A549 treated with CpdA at 1 μM for 4 hours (cell line): Measurements from ENCODE around the gene COX7C. TPM values are rescaled to one million over a fixed set of nuclear protein-coding genes. Genes with fewer than 3 reads are reported as not detected.

Experiments used
- total RNA-seq: library from RNA; stranded (reverse); fragments of 200-300 nt; extraction: Qiagen RNA extraction; gene quantifications from 5 replicates; pipeline ENCODE4 v1.2.3, GENCODE V29; 2022; ENCODE audit warnings: low read depth

The COX7C gene, protein sequence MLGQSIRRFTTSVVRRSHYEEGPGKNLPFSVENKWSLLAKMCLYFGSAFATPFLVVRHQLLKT
- 598 to 714 TPM (median 633 TPM) in 5 replicates for total RNA-seq

DNA sequence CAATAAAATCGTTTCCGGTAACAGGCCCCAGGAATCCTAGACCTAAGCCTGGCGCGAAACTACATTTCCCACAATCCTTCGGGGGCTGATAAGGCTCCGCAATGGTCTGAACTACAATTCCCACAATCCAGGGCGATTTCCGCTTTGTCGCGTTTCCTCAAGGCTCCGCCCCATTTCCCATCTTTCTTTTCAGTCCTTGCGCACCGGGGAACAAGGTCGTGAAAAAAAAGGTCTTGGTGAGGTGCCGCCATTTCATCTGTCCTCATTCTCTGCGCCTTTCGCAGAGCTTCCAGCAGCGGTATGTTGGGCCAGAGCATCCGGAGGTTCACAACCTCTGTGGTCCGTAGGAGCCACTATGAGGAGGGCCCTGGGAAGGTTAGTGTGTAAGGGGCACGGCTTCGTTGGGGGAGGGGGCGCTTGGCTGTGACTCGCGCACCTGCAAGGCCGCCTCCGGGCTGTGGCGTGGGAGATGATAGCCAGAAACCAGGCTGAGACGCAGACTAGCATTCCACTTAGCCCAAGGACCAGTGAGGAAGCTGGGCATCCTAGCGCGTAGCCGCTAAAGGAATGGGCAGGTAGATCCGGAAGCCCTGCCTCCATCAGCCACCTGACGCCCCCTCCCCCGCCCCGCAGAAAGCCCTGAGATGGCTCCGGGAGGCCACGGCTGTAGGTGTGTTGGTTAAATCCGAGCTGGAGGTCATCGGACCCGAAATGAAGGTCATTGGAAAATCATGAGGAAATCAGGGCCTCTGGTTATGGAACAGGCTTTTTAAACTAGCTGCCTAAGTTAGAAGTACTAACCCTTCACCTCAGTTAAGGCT lies at the start of gene COX7C:
Gene COX7C, plus strand, starts transcription at position 186 of the 821 bp plus-strand sequence. Its CDS starts 115 bp downstream, at position 301.

